ENCODE data around the gene GMEB2. TPM values are rescaled to one million over a fixed set of nuclear protein-coding genes. Genes with fewer than 3 reads are reported as not detected.
"Not testable (repeated sequence)": the region's sequence is repeated elsewhere in the genome, so short reads cannot be mapped to it uniquely, and the experiment has no call there.

GMEB2 gene, protein sequence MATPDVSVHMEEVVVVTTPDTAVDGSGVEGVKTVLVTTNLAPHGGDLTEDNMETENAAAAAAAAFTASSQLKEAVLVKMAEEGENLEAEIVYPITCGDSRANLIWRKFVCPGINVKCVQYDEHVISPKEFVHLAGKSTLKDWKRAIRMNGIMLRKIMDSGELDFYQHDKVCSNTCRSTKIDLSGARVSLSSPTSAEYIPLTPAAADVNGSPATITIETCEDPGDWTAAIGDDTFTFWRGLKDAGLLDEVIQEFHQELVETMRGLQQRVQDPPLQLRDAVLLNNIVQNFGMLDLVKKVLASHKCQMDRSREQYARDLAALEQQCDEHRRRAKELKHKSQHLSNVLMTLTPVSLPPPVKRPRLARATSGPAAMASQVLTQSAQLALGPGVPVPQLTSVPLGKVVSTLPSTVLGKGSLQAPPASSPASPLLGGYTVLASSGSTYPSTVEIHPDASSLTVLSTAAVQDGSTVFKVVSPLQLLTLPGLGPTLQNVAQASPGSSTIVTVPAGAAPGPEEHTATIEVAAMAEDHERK
- 1 to 10 TPM; 6.9 to 9.6 (median 7.5) TPM for polyA plus RNA-seq

DNA sequence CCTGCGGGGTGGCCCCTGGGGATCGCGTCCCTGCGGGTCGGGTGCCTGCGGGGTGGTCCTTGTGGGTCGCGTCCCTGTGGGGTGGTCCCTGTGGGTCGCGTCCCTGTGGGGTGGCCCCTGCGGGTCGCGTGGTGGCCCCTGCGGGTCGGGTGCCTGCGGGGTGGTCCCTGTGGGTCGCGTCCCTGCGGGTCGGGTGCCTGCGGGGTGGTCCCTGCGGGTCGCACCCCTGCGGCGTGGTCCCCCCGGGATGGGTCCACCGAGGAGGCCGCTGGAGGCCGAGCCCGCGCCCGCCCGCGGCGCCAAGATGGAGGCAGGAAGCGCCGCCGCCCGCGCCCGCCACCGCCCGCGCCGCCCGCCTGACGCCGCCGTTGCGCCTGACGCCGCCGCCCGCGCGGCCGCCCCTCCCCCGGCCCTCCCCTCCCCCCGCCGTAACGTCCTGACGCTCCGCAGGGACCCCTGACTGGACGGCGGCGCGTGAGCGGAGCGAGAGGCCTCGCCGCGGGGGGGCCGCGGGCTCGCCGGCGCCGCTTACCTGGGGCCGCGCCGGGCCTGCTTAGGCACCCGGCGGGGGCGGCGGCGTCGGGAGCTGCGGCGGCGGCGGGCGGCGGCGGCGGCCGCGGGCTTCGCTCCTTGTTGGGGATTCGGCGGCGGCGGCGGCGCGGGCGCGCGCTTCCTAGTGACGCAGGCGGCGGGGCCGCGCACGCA, at the start of gene GMEB2:
Gene GMEB2 (minus strand): TSS at position 678 of the 705 bp plus-strand sequence. CDS start 7,704 bp downstream, outside the sequence.
- 1% methylated on average over 40 to 113 of the region's 114 CpGs for WGBS, 3 donors
- peak within 1 kb of the TSS; percentile 91 for H3K27ac ChIP-seq (ENCODE audit: low read depth, low read length)

DNA sequence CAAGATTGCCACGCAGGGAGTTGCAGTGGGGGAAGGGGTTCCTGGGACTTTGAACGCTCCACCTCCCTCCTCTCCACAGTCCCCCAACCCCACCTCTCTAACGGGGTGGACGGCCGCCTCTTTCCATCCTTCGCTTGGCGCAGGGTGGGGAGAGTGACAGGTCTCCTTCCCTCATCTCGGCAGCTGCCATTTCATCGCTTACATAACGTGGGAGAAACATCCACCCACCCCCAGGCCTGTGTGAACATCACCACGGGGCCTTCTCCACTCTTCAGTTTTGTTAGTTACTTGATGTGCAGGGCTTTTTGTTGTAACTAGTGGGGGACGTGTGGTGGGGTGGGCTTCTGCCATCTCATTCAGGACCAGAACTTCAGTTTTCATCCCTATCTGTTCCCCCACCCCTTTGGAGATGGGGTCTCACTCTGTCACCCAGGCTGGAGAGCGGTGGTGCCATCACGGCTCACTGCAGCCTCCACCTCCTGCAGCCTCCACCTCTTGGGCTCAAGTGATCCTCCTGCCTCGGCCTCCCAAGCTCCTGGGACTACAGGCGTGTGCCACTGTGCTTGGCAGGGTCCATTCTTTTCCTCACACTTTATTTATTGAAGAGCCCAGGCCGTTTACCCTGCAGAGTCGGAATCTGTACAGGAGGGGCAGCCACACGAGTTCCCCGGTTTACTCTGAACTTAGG, 48.9 kb upstream of the GMEB2 start:
- WGBS, 3 donors, result 91 to 96% (median 96%) methylated on average over 20 of the region's 20 CpGs
- no peak overlapping the region for H3K27ac ChIP-seq (ENCODE audit: low read depth, low read length)

DNA sequence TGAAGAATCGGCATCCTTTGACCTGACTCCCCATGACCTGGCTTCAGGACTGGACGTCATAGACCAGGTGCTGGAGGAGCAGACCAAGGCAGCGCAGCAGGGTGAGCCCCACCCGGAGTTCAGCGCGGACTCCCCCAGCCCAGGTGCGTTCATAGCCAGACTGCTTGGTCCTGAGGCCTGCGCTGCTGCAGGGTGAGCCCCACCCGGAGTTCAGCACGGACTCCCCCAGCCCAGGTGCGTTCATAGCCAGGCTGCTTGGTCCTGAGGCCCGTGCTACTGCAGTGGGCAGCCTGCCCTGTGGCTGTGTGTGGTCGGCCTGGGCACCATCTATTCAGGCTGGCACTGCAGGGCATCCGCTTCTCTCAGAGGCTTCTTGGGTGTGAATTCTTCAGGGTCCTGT, 47.0 kb upstream of the GMEB2 start:
- WGBS, 3 donors, result 89 to 98% (median 97%) methylated on average over 14 of the region's 14 CpGs
- no peak overlapping the region for H3K27ac ChIP-seq (ENCODE audit: low read depth, low read length)

DNA sequence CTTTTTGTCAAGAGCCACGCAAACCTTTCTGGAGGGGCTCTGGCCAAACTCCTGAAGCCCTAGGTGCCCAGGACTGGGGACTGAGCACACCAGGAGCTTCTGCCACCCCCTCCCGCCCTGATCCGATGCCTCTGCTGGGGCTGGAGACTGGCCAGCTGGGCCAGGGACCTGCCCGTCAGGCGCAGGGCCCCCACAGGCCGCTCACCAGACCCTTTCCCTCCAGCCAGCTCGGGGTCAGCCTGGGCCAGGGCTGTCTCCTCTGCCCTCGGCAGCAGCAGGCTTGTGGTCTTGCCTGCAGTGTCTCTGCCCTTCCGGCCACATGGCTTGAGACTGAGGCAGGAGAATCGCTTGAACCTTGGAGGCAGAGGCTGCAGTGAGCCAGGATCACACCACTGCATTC, 45.8 kb upstream of the GMEB2 start:
- no peak overlapping the region for H3K27ac ChIP-seq (ENCODE audit: low read depth, low read length)
- WGBS, 3 donors, result 93 to 94% (median 93%) methylated on average over 8 to 10 of the region's 10 CpGs

DNA sequence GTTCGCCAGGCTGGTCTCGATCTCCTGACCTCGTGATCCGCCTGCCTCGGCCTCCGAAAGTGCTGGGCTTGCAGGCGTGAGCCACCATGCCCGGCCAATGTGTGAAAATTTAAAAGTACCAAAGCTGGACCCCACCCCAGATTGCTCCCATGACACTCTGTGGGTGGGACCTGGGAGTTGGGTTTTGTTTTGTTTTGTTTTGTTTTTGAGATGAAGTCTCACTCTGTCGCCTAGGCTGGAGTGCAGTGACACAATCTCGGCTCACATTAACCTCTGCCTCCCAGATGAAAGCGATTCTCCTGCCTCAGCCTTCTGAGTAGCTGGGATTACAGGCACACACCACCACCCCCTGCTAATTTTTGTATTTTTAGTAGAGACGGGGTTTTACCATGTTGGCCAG, 44.8 kb upstream of the GMEB2 start:
- 86 to 94% (median 94%) methylated on average over 12 of the region's 12 CpGs for WGBS, 3 donors

DNA sequence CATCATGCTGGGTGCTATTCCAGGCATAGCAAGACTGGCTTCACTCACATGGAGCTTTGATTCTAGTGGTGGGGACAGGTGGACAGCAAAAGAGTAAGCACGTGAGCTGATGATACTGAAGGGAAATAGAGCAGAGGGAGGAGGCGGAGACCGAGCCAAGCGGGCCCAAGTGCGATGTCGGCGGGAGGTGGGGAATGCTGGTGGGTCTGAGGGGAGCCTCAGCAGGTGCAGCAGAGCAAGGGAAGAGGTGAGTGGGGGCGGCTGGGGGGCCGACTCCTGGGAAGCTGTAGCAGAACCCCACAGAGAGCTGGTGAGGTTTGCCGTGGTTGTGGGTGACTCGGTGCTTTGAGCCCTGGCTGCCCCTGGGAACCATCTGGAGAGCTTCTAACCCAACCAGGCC, 41.5 kb upstream of the GMEB2 start:
- WGBS, 3 donors, result 90 to 98% (median 96%) methylated on average over 11 of the region's 11 CpGs

More for the DNA sequence above, 44.8 kb upstream of the GMEB2 start:
- H3K27ac ChIP-seq (ENCODE audit: low read depth, low read length), result not testable (repeated sequence)

DNA sequence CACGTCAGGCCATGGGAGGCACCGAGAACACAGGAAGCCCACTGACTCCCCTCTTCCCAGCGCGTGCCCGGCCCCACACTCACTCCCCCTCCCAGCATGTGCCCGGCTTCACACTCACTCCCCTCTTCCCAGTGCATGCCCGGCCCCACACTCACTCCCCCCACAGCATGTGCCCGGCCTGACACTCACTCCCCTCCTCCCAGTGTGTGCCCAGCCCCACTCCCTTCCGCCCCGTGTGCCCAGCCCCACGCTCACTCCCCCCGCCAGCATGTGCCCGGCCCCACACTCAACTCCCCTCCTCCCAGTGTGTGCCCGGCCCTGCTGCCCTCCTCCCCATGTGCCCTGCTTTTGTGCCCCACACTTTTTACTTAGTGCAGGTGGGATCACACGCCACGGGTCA, 41.0 kb upstream of the GMEB2 start:
- H3K27ac ChIP-seq (ENCODE audit: low read depth, low read length), result no peak overlapping the region
- WGBS, 3 donors, result 94 to 96% (median 95%) methylated on average over 15 to 16 of the region's 16 CpGs

More for the DNA sequence above, 41.5 kb upstream of the GMEB2 start:
- H3K27ac ChIP-seq (ENCODE audit: low read depth, low read length), result no peak overlapping the region

DNA sequence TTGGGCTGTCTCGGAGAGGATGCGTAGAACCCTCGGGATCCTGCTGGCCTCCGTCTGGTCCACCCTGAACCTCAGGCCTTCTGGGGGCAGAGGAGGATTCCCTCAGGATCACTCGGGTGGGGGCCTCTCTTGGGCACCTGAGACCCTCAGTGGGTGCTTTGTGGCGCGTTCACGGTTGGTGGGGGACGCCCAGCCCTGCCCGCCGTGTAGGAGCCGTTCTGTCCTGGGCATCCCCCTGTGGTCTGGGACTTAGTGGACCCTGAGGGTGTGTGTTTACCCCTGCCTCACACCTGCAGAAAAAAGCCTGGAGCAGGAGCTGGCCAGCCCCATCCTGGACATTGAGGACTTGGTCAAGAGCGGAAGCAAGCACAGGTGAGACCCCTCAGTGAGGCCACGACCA, 38.8 kb upstream of the GMEB2 start:
- WGBS, 3 donors, result 89 to 94% (median 93%) methylated on average over 14 of the region's 14 CpGs

DNA sequence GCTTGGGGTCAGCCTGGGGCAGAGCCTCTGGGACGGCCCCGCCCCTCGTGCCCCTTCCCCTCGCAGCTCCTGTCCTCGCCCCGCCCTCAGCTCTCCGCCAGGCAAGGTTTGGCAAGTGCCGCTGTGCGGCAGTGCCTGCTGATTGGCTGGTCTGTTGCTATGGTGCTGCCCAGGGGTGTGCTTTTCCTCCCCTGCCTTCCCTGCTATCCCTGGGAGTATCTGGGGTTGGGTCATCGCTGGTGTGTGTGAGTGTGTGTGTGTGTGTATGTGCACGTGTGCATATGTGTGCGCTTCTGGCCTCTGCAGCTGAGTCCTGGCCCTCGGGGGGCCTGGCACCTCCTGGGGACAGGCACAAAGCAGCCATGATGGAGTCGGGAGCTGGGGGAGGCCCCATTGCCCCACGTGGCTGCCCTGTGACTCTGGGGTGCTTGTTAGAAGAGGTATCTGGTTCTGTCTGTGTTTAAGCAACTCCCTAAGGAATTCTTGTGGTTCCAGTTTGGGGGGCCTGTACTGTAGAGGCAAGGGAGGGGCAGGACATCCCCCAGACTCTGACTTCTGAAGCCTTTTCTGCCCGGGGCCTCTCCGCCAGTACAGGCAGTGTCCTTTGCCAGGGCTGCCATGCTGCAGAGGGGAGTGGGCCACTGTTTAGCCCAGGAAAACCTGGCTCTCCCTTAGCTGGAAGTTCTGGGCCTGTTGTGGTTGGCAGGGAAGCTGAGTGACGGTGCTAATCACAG, 38.1 kb upstream of the GMEB2 start:
- 66 to 71% (median 70%) methylated on average over 15 to 18 of the region's 18 CpGs for whole genome bisulfite sequencing, 3 donors
- no peak overlapping the region for H3K27ac ChIP-seq (ENCODE audit: low read depth, low read length)

More for the DNA sequence above, 38.8 kb upstream of the GMEB2 start:
- H3K27ac ChIP-seq (ENCODE audit: low read depth, low read length), result no peak overlapping the region

DNA sequence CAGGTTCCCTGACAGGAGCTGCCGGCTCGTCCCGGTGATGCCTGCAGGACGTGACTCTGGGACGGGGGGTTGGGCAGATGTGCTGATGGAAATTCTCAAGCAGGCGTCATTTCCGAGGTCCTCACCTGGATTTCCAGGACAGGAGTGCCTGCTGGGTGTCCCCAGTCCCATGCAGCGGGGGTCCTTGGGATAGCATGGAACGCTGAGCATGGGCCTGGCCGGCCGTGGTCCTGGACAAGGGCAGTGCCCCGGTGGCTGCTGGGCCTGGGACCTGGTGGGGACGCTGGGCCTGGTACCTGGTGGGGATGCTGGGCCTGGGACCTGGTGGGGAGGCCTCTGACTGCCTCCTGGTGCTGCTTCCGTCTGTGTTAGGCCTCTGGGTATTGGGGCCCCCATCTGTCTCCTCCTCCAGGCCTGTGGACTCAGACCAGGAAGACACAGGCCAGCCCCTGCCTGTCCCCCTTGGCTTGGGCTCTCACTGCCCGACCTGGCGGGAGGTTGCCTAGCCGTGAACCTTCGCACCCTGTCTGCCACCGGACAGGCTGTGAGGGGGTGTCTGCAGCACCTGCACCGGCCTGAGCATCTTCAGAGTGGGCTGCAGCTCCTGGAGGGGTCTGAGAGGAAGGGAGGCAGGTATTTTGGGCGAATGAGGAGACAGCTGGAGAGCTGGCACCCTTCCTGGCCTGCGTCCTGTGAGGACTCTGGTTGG, 37.4 kb upstream of the GMEB2 start:
- WGBS, 3 donors, result 88 to 93% (median 92%) methylated on average over 20 to 22 of the region's 22 CpGs
- no peak overlapping the region for H3K27ac ChIP-seq (ENCODE audit: low read depth, low read length)

DNA sequence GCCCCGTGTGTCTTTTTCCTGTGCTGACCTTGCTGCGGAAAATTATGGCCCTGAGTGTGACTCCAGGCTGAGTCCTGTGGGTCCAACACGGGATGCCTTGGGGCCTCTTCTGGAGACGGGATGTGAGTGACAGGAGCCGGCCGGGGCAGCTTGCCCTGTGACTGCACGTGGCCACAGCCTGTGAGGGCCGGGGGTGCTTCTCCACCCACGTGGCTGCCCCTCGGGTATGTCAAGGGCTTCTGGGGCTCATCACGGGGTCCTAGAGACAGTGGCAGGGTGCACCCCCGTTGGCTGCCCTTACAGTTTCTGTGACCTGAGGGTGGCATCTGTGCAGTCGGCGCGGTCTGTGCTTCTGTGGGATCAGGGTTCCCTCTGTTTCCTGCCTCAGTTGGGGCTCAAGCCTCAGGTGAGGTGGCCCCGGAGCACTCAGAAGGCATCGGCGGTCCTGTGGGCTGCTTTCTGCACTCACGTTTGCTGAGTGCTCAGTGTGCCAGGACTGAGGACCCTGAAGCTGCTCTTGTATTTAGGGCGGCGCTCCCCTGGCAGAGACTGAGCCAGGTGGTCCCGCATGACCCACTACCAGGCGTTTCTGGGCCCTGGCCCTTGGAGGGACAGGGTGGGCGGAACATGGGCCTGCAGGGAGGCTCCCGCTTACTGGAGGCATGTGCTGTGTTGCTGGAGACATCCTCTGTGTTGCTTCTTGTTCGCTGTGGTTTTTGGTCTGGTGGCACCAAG, 36.6 kb upstream of the GMEB2 start:
- no peak overlapping the region for H3K27ac ChIP-seq (ENCODE audit: low read depth, low read length)
- 92 to 93% (median 93%) methylated on average over 26 of the region's 26 CpGs for WGBS, 3 donors

DNA sequence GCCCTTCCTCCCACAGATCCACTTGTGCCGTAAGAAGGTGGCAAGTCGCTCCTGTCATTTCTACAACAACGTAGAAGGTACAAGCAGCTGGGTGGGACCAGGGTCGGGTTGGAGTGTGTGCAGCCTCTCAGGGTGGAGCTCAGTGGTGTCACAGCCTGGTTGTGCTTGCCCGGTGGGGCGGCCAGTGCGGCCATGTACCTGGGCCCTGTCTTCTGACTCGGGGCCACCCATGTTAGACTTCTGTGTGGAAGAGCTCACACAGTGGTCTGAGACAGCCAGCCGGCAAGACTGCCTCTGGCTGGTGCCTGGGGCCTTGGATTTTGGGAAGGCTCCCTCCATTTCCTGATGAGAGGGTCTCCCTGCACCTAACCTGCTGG, 35.9 kb upstream of the GMEB2 start:
- 93 to 96% (median 94%) methylated on average over 9 of the region's 9 CpGs for WGBS, 3 donors
- no peak overlapping the region for H3K27ac ChIP-seq (ENCODE audit: low read depth, low read length)

DNA sequence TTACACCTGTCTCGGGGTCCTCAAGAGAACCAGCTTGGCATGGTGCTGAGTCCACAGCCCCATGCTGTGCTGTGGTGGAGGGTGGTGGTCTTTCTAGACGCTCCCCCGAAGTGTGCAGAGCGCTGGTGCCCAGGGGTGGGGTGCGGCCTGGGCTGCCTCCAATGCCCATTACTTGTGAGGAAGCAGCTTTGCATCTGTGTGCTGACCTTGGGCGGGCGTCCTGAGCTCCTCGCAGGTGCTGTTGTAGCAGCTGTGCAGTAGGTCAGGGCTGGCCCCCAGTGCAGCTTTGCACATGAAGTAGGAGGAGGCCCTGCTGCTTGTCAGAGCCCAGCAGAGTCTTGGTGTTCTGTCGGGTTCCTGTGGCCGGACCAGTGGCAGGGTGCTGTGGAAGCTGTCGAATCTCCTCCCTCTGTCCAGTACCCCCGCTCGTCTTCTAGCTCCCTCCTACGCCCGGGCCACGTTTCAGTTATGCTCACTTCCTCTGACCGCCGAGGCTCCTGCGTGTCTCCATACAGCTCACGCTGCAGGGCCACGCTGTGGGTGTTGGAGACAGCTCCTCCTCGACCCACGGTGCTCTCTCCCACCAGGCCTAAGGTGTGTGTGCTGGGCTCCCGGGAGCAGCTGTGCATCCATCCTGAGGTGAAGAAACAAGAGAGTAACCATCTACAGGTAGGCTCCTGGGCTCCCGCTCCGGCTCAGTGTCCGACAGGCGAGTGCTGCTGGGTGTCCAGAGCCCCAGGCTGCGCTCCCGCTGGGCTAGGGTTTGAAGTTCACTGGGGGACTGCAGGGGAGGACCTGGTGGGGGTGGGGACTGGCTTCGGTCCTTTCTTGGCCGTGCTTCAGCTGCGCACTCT, 35.3 kb upstream of the GMEB2 start:
- WGBS, 3 donors, result 89 to 94% (median 93%) methylated on average over 33 of the region's 33 CpGs
- H3K27ac ChIP-seq (ENCODE audit: low read depth, low read length), result no peak overlapping the region

DNA sequence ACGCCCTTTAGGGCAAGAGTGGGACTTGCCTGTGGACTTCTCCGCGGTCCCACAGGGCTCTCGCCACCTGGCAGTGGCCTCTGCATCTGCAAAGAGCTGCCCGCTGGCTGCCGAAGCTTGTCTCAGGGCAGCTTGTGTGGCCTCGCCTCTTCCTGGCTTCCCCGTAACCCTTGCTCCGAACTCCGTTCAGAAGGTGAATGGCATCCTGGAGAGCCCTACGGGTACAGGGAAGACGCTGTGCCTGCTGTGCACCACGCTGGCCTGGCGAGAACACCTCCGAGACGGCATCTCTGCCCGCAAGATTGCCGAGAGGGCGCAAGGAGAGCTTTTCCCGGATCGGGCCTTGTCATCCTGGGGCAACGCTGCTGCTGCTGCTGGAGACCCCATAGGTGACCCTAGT, 34.2 kb upstream of the GMEB2 start:
- H3K27ac ChIP-seq (ENCODE audit: low read depth, low read length), result no peak overlapping the region
- WGBS, 3 donors, result 92 to 95% (median 95%) methylated on average over 22 of the region's 22 CpGs

DNA sequence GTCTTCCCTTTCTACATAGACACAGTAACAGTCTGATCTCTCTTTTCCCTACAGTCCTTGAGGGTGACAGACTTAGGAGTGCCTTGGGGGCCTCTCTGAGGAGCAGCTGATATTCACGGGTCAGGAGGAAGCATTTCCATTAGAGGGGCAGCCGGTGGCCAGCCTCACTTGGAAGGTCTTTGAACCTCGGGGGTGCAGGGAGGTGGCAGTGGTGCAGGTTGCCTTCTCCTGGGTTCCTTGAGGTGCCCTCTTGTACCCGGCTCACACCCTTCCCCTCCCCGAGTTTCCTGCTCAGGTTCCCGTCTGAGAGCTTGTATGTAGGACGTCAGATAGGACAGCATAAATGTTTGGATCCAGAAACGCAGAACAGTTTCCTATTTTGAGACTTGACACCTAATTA, 33.7 kb upstream of the GMEB2 start:
- no peak overlapping the region for H3K27ac ChIP-seq (ENCODE audit: low read depth, low read length)

DNA sequence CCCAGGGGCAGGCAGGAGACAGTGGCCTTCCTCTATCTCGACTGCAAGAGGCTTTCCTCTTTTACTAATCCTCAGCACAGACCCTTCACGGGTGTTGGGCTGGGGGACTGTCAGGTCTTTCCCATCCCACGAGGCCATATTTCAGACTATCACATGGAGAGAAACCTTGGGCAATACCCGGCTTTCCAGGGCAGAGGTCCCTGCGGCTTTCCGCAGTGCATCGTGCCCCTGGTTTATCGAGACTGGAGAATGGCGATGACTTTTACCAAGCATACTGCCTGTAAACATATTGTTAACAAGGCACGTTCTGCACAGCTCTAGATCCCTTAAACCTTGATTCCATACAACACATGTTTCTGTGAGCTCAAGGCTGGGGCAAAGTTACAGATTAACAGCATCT, 33.3 kb upstream of the GMEB2 start:
- H3K27ac ChIP-seq (ENCODE audit: low read depth, low read length), result not testable (repeated sequence)
- WGBS, 3 donors, result 72 to 86% (median 84%) methylated on average over 10 of the region's 10 CpGs

More for the DNA sequence above, 33.7 kb upstream of the GMEB2 start:
- WGBS, 3 donors, result 76 to 91% (median 85%) methylated on average over 8 of the region's 8 CpGs

Measured in adipose tissue (tissue), 3 donors.